Activated CD4-positive, alpha-beta memory T cell treated with anti-CD3 and anti-CD28 coated beads for 36 hours (primary cell): Measurements from ENCODE around the gene CCDC81. TPM values are rescaled to one million over a fixed set of nuclear protein-coding genes. Genes with fewer than 3 reads are reported as not detected.

Experiments used
- CTCF ChIA-PET: fragments of 350-600 bp; sonication (Branson Sonifier 250); formaldehyde crosslinking; loops from one replicate; lab custom pipeline; 2021; ENCODE audit warnings: antibody characterized with exemption, inconsistent platforms; lab: Charles Lee
- POLR2A ChIA-PET: fragments of 350-600 bp; sonication (Branson Sonifier 250); formaldehyde crosslinking; loops from one replicate; lab custom pipeline; 2021; ENCODE audit warnings: antibody characterized with exemption; lab: Charles Lee
- DNase-seq: peaks from one replicate; pipeline ENCODE4 v3.0.0-alpha.2; 2020
- H3K27ac Mint-ChIP-seq: one replicate; pipeline ENCODE4 v1.8.0; 2021; ENCODE audit warnings: mixed read lengths
- H3K27me3 Mint-ChIP-seq: one replicate; pipeline ENCODE4 v1.8.0; 2021; ENCODE audit warnings: mixed read lengths
- H3K36me3 Mint-ChIP-seq: one replicate; pipeline ENCODE4 v1.8.0; 2021; ENCODE audit warnings: mixed read lengths
- H3K4me1 Mint-ChIP-seq: one replicate; pipeline ENCODE4 v1.8.0; 2021; ENCODE audit warnings: low read depth, mixed read lengths
- H3K4me3 Mint-ChIP-seq: one replicate; pipeline ENCODE4 v1.8.0; 2021; ENCODE audit warnings: mild to moderate bottlenecking, mixed read lengths
- H3K9me3 Mint-ChIP-seq: one replicate; pipeline ENCODE4 v1.8.0; 2021; ENCODE audit warnings: mixed read lengths
- intact Hi-C: fragments of 100-400 bp; cut with micrococcal nuclease; formaldehyde crosslinking; loops from one replicate; pipeline ENCODE4 v1.15.1; 2023
- total RNA-seq, 2 experiments: library from RNA; stranded (reverse); gene quantifications; one replicate each; pipeline ENCODE4 v1.2.3, GENCODE V29; 2021

CCDC81 gene
- total RNA-seq, 2 experiments from 2014 or later = 0.83 to 0.90 TPM

- peaks cover 4% of the 10 kb centered on the region for H3K4me1 Mint-ChIP-seq
- H3K9me3 Mint-ChIP-seq = peaks cover 2% of the 10 kb centered on the region
- ChIA-PET CTCF (interaction anchor here (1.1 kb wide), 1 partner anchor 237 kb away, joined by 3 read pairs; no protein-coding TSS in a partner anchor), POLR2A (no interaction called here)
- no peaks in the 10 kb centered on the region for H3K36me3 Mint-ChIP-seq
- intact Hi-C loops = no loop called here
- no peak overlapping the region for H3K4me3 Mint-ChIP-seq
- DNase-seq = no peak
- no peak overlapping the region for H3K27ac Mint-ChIP-seq
- H3K27me3 Mint-ChIP-seq = peaks cover 9% of the 10 kb centered on the region
Observed at GRCh38 chr11:86370922-86371594, 3.6 kb upstream of the CCDC81 start.

- peaks cover 1% of the 10 kb centered on the region for H3K36me3 Mint-ChIP-seq
- H3K4me1 Mint-ChIP-seq = peaks cover 4% of the 10 kb centered on the region
- no peak overlapping the region for H3K27ac Mint-ChIP-seq
- ChIA-PET POLR2A (no interaction called here), CTCF (interaction anchor here (1.1 kb wide), 1 partner anchor 236 kb away, joined by 3 read pairs; no protein-coding TSS in a partner anchor)
- no peak for DNase-seq
- peaks cover 9% of the 10 kb centered on the region for H3K27me3 Mint-ChIP-seq
- intact Hi-C loops = no loop called here
- no peak overlapping the region for H3K4me3 Mint-ChIP-seq
- peaks cover 4% of the 10 kb centered on the region for H3K9me3 Mint-ChIP-seq
Observed at GRCh38 chr11:86372041-86372440, 2.6 kb upstream of the CCDC81 start.

GRCh38 chr11:86372586-86372985 lies 2.1 kb upstream of the CCDC81 start:
- Mint-ChIP-seq H3K27ac (no peak overlapping the region), H3K27me3 (peaks cover 9% of the 10 kb centered on the region), H3K9me3 (peaks cover 4% of the 10 kb centered on the region), H3K4me3 (no peak overlapping the region), H3K4me1 (peaks cover 4% of the 10 kb centered on the region), H3K36me3 (peaks cover 1% of the 10 kb centered on the region)
- ChIA-PET CTCF (no interaction called here), POLR2A (no interaction called here)
- DNase-seq = no peak
- intact Hi-C loops = no loop called here

- H3K9me3 Mint-ChIP-seq = peaks cover 4% of the 10 kb centered on the region
- no peak overlapping the region for H3K27ac Mint-ChIP-seq
- peaks cover 1% of the 10 kb centered on the region for H3K36me3 Mint-ChIP-seq
- DNase-seq = no peak
- intact Hi-C loops = no loop called here
- POLR2A ChIA-PET = no interaction called here
- CTCF ChIA-PET = no interaction called here
- no peak overlapping the region for H3K4me3 Mint-ChIP-seq
- peaks cover 9% of the 10 kb centered on the region for H3K27me3 Mint-ChIP-seq
- H3K4me1 Mint-ChIP-seq = peaks cover 4% of the 10 kb centered on the region
Observed at GRCh38 chr11:86374069-86374468, 618 bp upstream of the CCDC81 start.

- intact Hi-C loops = no loop called here
- CTCF ChIA-PET = no interaction called here
- H3K27ac Mint-ChIP-seq = no peak overlapping the region
- DNase-seq = no peak
- no peak overlapping the region for H3K4me3 Mint-ChIP-seq
- H3K9me3 Mint-ChIP-seq = peaks cover 4% of the 10 kb centered on the region
- POLR2A ChIA-PET = no interaction called here
- peaks cover 9% of the 10 kb centered on the region for H3K27me3 Mint-ChIP-seq
- peaks cover 1% of the 10 kb centered on the region for H3K36me3 Mint-ChIP-seq
- H3K4me1 Mint-ChIP-seq = no peaks in the 10 kb centered on the region
Observed at GRCh38 chr11:86377972-86378371, 3.3 kb downstream of the CCDC81 start.

- no peak for DNase-seq
- ChIA-PET CTCF (no interaction called here), POLR2A (no interaction called here)
- H3K36me3 Mint-ChIP-seq = peaks cover 1% of the 10 kb centered on the region
- intact Hi-C loops = no loop called here
- H3K4me1 Mint-ChIP-seq = no peaks in the 10 kb centered on the region
- no peak overlapping the region for H3K4me3 Mint-ChIP-seq
- no peak overlapping the region for H3K27ac Mint-ChIP-seq
- H3K9me3 Mint-ChIP-seq = peaks cover 4% of the 10 kb centered on the region
- no peaks in the 10 kb centered on the region for H3K27me3 Mint-ChIP-seq
Observed at GRCh38 chr11:86380295-86381059, 5.8 kb downstream of the CCDC81 start.

- no peaks in the 10 kb centered on the region for H3K36me3 Mint-ChIP-seq
- intact Hi-C loops = no loop called here
- H3K4me1 Mint-ChIP-seq = no peaks in the 10 kb centered on the region
- no peak for DNase-seq
- H3K4me3 Mint-ChIP-seq = no peak overlapping the region
- ChIA-PET CTCF (no interaction called here), POLR2A (no interaction called here)
- no peaks in the 10 kb centered on the region for H3K27me3 Mint-ChIP-seq
- H3K27ac Mint-ChIP-seq = no peak overlapping the region
- H3K9me3 Mint-ChIP-seq = no peaks in the 10 kb centered on the region
Observed at GRCh38 chr11:86383041-86383955, 8.6 kb downstream of the CCDC81 start.

- Mint-ChIP-seq H3K4me3 (no peak overlapping the region), H3K4me1 (no peaks in the 10 kb centered on the region), H3K27me3 (no peaks in the 10 kb centered on the region), H3K9me3 (no peaks in the 10 kb centered on the region), H3K36me3 (no peaks in the 10 kb centered on the region), H3K27ac (no peak overlapping the region)
- ChIA-PET CTCF (no interaction called here), POLR2A (no interaction called here)
- intact Hi-C loops = no loop called here
- no peak for DNase-seq
Observed at GRCh38 chr11:86386283-86386682, 11.6 kb downstream of the CCDC81 start.

- intact Hi-C loops = no loop called here
- CTCF ChIA-PET = interaction anchor here (0.6 kb wide), 1 partner anchor 448 kb away, joined by 3 read pairs; no protein-coding TSS in a partner anchor
- H3K4me1 Mint-ChIP-seq = no peaks in the 10 kb centered on the region
- DNase-seq = no peak
- H3K4me3 Mint-ChIP-seq = no peak overlapping the region
- no peaks in the 10 kb centered on the region for H3K9me3 Mint-ChIP-seq
- no peaks in the 10 kb centered on the region for H3K36me3 Mint-ChIP-seq
- no peak overlapping the region for H3K27ac Mint-ChIP-seq
- POLR2A ChIA-PET = no interaction called here
- no peaks in the 10 kb centered on the region for H3K27me3 Mint-ChIP-seq
Observed at GRCh38 chr11:86386746-86387145, 12.1 kb downstream of the CCDC81 start.

GRCh38 chr11:86388198-86388597 lies 13.5 kb downstream of the CCDC81 start:
- DNase-seq = no peak
- CTCF ChIA-PET = no interaction called here

GRCh38 chr11:86390487-86390886 lies 15.8 kb downstream of the CCDC81 start:
- intact Hi-C loops = no loop called here
- no peak overlapping the region for H3K27ac Mint-ChIP-seq
- ChIA-PET CTCF (no interaction called here), POLR2A (no interaction called here)
- no peaks in the 10 kb centered on the region for H3K4me1 Mint-ChIP-seq
- no peaks in the 10 kb centered on the region for H3K36me3 Mint-ChIP-seq
- H3K4me3 Mint-ChIP-seq = no peak overlapping the region
- H3K27me3 Mint-ChIP-seq = no peaks in the 10 kb centered on the region
- no peaks in the 10 kb centered on the region for H3K9me3 Mint-ChIP-seq
- no peak for DNase-seq

More at GRCh38 chr11:86388198-86388597, 13.5 kb downstream of the CCDC81 start:
- POLR2A ChIA-PET = no interaction called here
- H3K9me3 Mint-ChIP-seq = no peaks in the 10 kb centered on the region
- intact Hi-C loops = no loop called here
- H3K4me3 Mint-ChIP-seq = no peak overlapping the region
- no peak overlapping the region for H3K27ac Mint-ChIP-seq
- H3K4me1 Mint-ChIP-seq = no peaks in the 10 kb centered on the region
- no peaks in the 10 kb centered on the region for H3K27me3 Mint-ChIP-seq
- H3K36me3 Mint-ChIP-seq = no peaks in the 10 kb centered on the region

GRCh38 chr11:86395061-86395551 lies 20.4 kb downstream of the CCDC81 start:
- CTCF ChIA-PET = no interaction called here
- H3K27me3 Mint-ChIP-seq = no peaks in the 10 kb centered on the region
- intact Hi-C loops = no loop called here
- DNase-seq = no peak
- peaks cover 1% of the 10 kb centered on the region for H3K36me3 Mint-ChIP-seq
- no peak overlapping the region for H3K27ac Mint-ChIP-seq
- POLR2A ChIA-PET = no interaction called here
- no peaks in the 10 kb centered on the region for H3K9me3 Mint-ChIP-seq
- H3K4me1 Mint-ChIP-seq = no peaks in the 10 kb centered on the region
- H3K4me3 Mint-ChIP-seq = no peak overlapping the region
